ENCODE results near the gene SPDEF.

Gene SPDEF

GRCh38 chr6:34543421-34543820 lies 12.7 kb downstream of the SPDEF start:
- no peak for DNase-seq

GRCh38 chr6:34540841-34541240 lies 15.3 kb downstream of the SPDEF start:
- no peak for DNase-seq

DNA sequence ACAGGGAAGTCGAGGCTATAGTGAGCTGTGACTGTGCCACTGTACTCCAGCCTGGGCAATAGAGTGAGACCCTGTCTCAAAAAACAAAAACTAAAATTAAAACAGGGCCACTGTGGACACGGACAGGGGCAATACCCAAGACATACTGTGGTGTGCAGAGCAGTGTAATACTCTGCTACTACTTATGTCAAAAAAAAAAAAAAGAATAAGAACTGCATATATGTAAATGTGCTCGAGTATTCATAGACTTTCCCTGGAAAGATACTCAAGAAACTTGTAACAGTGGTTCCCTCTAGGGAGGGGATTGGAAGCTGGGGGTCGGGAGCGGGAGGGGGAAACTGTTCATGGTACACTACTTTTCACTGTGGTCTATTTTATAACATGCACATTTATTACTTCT lies 15.9 kb downstream of the SPDEF start:
- DNase-seq, result no peak

GRCh38 chr6:34539181-34539580 lies 16.9 kb downstream of the SPDEF start:
- no peak for DNase-seq

DNA sequence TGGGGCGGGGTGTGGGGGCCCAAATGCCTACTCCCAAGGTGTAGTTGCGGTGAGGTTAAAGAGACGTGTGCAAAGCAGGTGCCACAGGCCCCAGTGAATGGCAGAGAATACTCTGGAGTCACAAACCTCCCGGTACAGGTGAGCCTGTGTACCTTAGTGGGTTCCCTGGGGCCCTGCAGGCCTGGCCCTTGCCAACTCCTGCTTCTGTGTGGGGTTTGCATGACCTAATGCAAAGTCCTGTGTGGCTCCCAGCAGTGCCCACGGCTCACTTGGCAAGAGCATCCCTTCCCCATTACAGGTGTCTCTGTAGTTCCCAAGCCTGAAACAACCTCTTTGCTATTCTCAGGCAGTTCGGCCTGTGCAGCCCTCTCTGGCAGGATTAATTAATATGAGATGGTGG lies 17.5 kb downstream of the SPDEF start:
- no peak for DNase-seq

- no peak for DNase-seq
Observed at GRCh38 chr6:34537922-34538550, 18.1 kb downstream of the SPDEF start.

GRCh38 chr6:34536959-34537848 lies 18.9 kb downstream of the SPDEF start:
- no peak for DNase-seq

DNA sequence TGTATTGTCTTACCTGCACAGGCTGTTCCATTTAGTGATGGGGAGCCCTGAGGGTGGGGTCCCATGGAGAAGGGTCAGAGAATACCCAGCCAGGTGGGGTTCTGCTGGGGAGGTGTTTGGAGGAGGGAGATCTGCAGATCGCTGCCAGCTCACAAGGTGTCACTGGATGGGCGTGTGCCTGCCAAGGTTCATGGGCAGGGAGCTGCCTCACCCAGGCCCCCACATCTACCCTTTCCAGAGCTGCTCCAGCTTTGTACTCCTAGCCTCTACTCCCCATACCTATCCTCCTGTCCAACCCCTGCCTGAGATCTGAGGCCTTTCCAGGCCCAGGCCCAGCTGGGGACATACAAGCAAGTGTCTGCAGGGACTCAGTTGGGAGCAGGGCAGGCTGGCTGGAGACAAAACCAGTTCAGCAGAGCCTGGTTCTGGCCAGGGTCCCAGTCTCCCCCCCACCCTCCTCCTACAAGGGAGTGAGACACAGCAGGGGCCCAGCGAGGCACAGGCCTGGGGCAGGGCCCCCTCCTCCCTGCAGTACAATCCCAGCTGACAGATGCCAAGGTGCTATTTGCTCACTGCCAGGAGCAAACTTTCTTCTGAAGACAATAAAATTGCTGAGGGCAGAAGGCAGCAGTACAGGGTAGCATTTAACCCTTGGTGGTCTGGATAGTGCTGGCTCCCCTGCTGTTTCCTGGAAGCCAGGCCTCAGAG lies 19.7 kb downstream of the SPDEF start:
- DNase-seq, result no peak

DNA sequence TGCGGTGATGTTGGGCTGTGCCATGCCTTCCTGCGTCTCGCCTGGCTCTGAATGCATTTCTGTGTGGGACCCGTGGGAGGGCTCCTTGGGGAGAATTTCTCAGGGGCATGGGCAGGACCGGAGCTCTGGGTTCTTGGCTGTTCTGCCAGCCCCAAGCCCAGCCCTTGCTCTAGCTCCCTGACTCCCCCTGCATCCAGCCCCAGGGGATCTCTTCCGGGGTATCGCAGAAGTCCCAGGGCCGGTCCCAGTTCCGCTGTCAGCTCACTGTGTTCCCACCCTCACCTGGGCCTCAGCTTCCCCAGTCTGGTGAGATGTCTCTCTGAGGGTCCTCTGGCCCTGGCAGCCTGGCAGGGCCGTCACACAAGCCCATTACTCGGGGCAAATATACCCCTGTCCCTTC lies 20.5 kb downstream of the SPDEF start:
- DNase-seq, result no peak

DNA sequence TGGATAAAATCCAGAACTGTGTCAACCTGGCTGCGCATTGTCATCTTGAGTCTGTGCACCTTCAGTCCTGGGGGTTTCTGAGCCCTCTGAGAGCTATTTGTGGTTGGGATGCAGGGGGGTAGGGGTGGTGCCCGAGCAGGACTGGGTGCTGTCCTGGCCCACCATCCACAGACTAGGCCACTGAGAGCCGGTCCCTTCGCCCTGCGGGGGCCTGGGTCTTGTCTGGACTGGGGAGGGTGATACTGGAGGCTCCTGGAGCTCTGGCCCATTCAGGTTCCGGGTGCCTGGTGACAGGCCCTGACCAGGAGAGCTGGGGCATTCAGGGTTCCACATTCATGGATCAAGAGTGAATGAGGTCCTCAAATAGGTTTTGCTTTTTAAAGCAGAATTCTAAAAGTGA lies 20.9 kb downstream of the SPDEF start:
- DNase-seq, result no peak

DNA sequence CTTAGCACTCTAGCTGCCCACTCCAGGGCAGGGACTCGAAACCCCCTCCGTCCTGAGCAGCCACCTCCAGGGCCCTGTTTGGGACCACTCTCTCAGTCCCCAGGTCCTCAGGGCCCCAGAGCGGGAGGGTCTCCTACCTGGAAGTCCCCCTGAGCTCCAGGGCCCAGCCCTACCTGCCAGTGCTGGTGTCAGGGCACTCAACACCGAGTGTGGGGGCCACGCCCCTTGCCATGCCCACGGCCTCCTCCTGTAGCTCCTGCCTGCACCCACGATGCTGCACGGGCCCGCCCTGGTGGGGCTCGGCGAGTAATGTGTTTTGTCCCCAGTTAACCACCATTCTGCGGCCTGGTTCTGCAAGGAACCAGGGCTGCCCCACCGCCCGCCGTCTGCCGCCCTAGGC lies 21.5 kb downstream of the SPDEF start:
- no peak for DNase-seq

GRCh38 chr6:34534146-34534545 lies 22.0 kb downstream of the SPDEF start:
- DNase-seq, result no peak

DNA sequence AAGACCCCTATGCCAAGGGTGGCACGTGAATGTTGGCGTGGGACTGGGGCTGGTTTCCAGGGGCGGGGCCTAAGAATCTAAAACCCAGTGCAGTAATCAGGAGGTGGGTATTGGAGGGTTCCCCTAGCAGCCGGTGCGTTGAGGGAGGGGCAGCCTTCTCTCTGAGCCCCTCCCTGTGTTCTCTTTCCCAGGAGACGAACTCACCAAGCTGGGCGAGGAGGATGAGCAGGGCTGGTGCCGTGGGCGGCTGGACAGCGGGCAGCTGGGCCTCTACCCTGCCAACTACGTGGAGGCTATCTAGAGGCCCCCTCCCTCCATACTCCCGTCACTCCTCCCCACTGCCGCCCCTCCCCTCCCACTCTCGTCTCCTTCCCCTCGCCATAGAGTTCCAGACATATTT lies 23.9 kb downstream of the SPDEF start:
- no peak for DNase-seq

DNA sequence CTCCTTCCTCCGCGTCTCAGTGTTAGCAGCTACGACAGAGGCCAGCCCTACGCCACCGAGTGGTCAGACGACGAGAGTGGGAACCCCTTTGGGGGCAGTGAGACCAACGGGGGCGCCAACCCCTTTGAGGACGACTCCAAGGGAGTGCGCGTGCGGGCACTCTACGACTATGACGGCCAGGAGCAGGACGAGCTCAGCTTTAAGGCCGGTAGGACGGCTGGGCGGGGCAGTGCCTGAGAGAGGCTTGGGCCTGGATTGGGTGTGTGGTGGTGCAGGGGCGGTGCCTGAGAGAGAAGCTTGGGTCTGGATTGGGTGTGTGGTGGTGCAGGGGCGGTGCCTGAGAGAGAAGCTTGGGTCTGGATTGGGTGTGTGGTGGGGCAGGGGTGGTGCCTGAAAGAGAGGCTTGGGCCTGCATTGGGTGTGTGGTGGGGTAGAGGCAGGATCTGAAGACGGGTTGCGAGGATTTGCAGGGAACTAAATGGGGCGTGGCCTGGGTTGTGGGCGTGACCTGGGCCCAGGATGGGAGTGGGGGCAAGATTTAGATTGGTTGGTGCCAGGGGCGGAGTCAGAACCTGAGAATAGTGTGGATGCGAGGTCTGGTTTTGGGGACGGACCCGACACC lies 24.4 kb downstream of the SPDEF start:
- DNase-seq, result no peak

GRCh38 chr6:34530753-34531365 lies 25.3 kb downstream of the SPDEF start:
- DNase-seq, result no peak

- DNase-seq, result no peak
Observed at GRCh38 chr6:34529665-34530327, 26.3 kb downstream of the SPDEF start.

DNA sequence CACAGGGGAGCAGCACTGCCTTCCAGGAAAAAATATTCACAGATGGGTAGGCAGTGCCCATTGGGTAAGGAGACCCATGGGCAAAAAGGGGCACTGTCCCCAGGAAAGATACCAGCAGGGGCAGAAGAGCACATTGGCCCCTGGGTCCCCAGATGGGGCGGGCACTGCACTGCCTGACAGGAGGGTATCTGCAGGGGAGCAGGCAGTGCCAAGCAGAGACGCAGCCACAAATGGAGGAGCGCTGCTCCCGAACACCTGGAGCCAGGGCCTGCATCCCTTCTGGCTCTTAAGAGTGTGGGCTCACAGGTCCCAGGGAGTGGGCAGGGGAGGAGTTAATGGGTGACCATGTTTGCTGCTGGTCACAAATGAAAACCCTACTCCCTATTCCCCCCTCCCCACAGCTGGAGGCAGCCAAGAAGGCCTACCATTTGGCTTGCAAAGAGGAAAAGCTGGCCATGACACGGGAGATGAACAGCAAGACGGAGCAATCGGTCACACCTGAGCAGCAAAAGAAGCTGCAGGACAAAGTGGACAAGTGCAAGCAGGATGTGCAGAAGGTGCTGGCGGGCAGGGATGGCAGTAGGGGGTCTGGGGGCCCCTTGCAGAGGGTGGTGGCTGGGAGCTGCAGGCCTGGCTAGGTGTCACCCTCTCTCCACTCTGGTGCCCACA lies 27.0 kb downstream of the SPDEF start:
- DNase-seq, result no peak

DNA sequence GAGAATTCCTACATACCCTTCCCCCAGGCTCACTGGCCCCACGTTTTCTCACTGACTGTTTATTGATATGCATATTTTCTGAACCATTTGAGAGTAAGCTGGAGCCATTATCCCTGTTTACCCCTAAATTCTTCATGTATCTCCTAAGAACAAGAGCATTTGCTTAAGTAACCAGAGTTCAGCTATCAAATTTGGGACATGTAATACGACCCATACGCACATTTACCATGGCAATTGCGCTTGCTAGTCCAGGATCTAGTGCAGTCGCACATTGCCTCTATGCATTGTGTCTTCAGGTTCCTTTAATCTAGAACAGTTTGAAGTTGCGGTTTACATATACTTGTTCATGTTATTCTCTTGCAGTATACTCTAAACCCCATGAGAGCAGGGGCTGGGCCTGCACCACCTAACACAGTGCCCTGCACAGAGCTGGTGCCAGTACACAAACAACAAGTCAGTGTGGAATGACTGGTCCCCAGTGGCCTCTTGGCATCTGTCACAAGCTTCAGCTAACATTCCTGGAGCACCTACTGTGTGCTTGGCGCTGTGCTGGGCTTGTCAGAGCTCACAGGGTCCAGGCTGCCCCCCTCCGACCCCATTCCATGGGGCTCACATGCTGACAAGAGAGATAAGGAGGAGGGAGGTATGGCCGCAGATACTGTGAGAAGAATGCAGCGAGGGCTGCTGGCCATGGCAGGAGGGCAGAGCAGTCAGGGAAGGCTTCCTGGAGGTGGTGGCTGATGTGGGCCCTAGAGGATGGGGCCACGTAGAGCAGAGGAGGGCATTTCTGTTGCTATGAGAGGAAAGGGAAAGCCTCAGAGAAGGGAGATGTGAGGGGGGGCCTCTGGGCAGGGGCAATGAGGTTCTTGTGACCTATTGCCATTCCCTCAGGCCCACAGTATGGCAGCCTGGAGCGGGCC lies 28.1 kb downstream of the SPDEF start:
- DNase-seq, result no peak

DNA sequence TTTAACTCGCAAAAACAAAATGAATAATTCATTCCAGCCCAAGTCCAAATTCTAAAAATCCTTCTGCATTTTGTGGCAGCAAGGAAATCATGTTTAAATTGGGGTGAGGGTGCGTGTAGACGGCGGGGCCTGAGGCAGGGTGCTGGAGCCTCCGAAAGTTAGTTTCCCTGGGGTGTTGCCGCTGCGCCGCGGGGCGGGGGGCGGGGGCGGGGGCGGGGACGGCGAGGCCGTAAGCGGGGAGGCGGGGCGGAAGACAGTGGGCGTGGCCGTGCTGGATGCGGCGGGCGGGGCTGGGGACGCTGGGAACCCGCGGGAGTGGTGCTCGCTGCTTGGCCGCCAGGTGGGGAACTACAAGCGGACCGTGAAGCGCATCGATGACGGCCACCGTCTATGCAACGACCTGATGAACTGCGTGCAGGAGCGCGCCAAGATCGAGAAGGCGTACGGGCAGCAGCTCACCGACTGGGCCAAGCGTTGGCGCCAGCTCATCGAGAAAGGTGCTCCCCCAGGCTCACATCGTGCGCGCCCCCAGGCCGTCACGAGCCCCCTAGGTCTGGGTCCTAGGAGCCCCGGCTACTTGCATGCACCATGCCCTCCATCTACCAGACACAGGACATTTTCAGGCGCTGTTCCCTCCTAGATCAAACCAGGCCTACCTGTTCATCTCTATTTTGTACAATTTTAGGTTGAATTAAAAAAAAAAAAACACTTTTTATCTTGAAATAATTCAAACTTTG lies 29.0 kb downstream of the SPDEF start:
- no peak for DNase-seq

All from cortex of kidney (tissue), 1 donor.